HEK293T (cell line): ENCODE measurements around the gene SNF8.
A peak's percentile ranks its signal among the peaks of the same experiment; 100 is the strongest.

ENCODE experiments used
- CTCF ChIA-PET: fragments of 350-600 bp; formaldehyde crosslinking; extraction: SDS; loops from one replicate; lab custom pipeline; 2021; ENCODE audit warnings: antibody characterized with exemption, inconsistent platforms; lab: Yijun Ruan, JAX
- POLR2A ChIA-PET: fragments of 350-600 bp; formaldehyde crosslinking; extraction: SDS; loops from one replicate; lab custom pipeline; 2020; ENCODE audit warnings: antibody characterized with exemption, inconsistent platforms; lab: Yijun Ruan, JAX
- DNase-seq: peaks from one replicate; pipeline ENCODE4 v3.0.0; 2012; ENCODE audit warnings: mixed read lengths; ENCODE audit errors: extremely low spot score
- ARNT ChIP-seq: fragments of 450-650 bp; IDR thresholded peaks from 2 replicates; pipeline ENCODE4 v1.6.1; 2017; ENCODE audit warnings: mild to moderate bottlenecking
- BHLHE40 ChIP-seq: fragments of 450-650 bp; IDR thresholded peaks from 2 replicates; pipeline ENCODE4 v1.6.1; 2016; ENCODE audit warnings: mild to moderate bottlenecking, moderate library complexity, borderline replicate concordance
- CTBP1 ChIP-seq: fragments of 450-650 bp; IDR thresholded peaks from 2 replicates; pipeline ENCODE4 v1.6.1; 2016; ENCODE audit warnings: borderline replicate concordance
- ELF4 ChIP-seq: fragments of 450-650 bp; IDR thresholded peaks from 2 replicates; pipeline ENCODE4 v1.6.1; 2017; ENCODE audit warnings: antibody characterized with exemption
- FOXA1 ChIP-seq: fragments of 450-650 bp; IDR thresholded peaks from 2 replicates; pipeline ENCODE4 v1.6.1; 2016; ENCODE audit warnings: mild to moderate bottlenecking
- FOXK2 ChIP-seq: fragments of 450-650 bp; IDR thresholded peaks from 2 replicates; pipeline ENCODE4 v1.6.1; 2016; ENCODE audit warnings: mild to moderate bottlenecking
- FOXM1 ChIP-seq: fragments of 450-650 bp; IDR thresholded peaks from 2 replicates; pipeline ENCODE4 v1.6.1; 2017; ENCODE audit warnings: mild to moderate bottlenecking, borderline replicate concordance
- HDGF ChIP-seq: fragments of 450-650 bp; IDR thresholded peaks from 2 replicates; pipeline ENCODE4 v1.6.1; 2017; ENCODE audit warnings: antibody characterized with exemption, borderline replicate concordance
- L3MBTL2 ChIP-seq: fragments of 450-650 bp; conservative IDR thresholded peaks from 2 replicates; pipeline ENCODE4 v1.6.1; 2016; ENCODE audit warnings: mild to moderate bottlenecking
- LEF1 ChIP-seq: fragments of 450-650 bp; IDR thresholded peaks from 2 replicates; pipeline ENCODE4 v1.6.1; 2017; ENCODE audit warnings: mild to moderate bottlenecking, borderline replicate concordance
- NFRKB ChIP-seq: fragments of 450-650 bp; IDR thresholded peaks from 2 replicates; pipeline ENCODE4 v1.6.1; 2016; ENCODE audit warnings: mild to moderate bottlenecking, moderate library complexity
- SP1 ChIP-seq: fragments of 450-650 bp; IDR thresholded peaks from 2 replicates; pipeline ENCODE4 v1.6.1; 2017
- SUZ12 ChIP-seq: fragments of 450-650 bp; IDR thresholded peaks from 2 replicates; pipeline ENCODE4 v1.6.1; 2016; ENCODE audit warnings: mild to moderate bottlenecking
- TARDBP ChIP-seq: fragments of 450-650 bp; IDR thresholded peaks from 2 replicates; pipeline ENCODE4 v1.6.1; 2016
- ZNF384 ChIP-seq: fragments of 450-650 bp; IDR thresholded peaks from 2 replicates; pipeline ENCODE4 v1.6.1; 2016
- TF ChIP-seq, protein P1 (sequence below): fragments of 450-650 bp; IDR thresholded peaks from 2 replicates; pipeline ENCODE4 v1.6.1; 2016

The SNF8 gene

DNA sequence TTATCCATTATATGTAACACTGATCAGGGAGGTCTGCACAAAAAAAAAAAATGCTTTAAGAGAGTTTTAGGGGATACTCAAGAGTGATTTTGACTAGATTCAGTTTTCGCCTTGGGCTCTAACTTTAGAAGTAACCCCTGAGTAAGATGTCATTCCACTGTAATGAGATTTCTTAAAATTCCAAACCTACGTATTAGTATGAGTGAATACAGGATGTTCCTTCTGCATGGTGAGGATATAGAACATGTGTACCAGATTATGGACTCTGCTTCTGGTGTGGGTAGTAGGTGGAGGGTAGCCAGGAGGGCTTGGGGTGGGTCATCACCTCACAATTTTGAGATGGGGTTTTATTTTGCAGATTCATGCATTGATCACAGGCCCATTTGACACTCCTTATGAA, 32.2 kb downstream of the SNF8 start:
- ChIA-PET POLR2A (no interaction called here), CTCF (no interaction called here)
- DNase-seq = no peak
- TF ChIP-seq CTBP1 = no peak
- no peak for TF ChIP-seq HDGF
- no peak for TF ChIP-seq L3MBTL2
- no peak for TF ChIP-seq FOXM1
- TF ChIP-seq ELF4 = no peak
- no peak for TF ChIP-seq LEF1
- TF ChIP-seq, protein P1, sequence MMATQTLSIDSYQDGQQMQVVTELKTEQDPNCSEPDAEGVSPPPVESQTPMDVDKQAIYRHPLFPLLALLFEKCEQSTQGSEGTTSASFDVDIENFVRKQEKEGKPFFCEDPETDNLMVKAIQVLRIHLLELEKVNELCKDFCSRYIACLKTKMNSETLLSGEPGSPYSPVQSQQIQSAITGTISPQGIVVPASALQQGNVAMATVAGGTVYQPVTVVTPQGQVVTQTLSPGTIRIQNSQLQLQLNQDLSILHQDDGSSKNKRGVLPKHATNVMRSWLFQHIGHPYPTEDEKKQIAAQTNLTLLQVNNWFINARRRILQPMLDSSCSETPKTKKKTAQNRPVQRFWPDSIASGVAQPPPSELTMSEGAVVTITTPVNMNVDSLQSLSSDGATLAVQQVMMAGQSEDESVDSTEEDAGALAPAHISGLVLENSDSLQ = no peak
- TF ChIP-seq SP1 = no peak
- TF ChIP-seq FOXA1 = no peak
- TF ChIP-seq ARNT = no peak
- TF ChIP-seq BHLHE40 = no peak
- no peak for TF ChIP-seq FOXK2
- no peak for TF ChIP-seq NFRKB
- TF ChIP-seq ZNF384 = no peak
- TF ChIP-seq TARDBP = no peak
- no peak for TF ChIP-seq SUZ12

DNA sequence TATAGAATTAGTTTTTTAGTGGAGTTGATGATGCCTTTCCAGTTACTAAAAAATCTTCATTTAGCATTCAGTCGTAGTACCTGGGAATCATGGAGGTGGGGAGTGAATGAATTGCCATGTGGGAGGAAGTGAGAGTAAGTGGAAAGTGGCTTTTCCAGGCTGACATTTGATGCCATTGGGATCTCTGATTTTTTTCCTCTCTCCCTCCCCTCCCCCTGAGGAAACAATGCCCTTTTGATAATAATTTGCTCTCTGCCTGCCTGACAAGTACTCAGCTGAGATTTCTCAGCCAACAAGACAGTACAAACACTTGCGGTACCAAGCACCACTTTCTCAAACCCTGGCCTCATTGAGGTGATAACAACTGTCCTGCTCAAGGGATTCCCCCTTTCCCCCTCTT, 34.3 kb downstream of the SNF8 start:
- TF ChIP-seq ELF4 = no peak
- no peak for TF ChIP-seq LEF1
- TF ChIP-seq, protein P1 = no peak
- TF ChIP-seq ARNT = no peak
- no peak for TF ChIP-seq SP1
- TF ChIP-seq TARDBP = no peak
- TF ChIP-seq FOXM1 = no peak
- no peak for TF ChIP-seq CTBP1
- TF ChIP-seq NFRKB = no peak
- no peak for TF ChIP-seq HDGF
- TF ChIP-seq FOXA1 = no peak
- no peak for TF ChIP-seq L3MBTL2
- no peak for TF ChIP-seq ZNF384
- TF ChIP-seq FOXK2 = no peak
- TF ChIP-seq SUZ12 = no peak
- TF ChIP-seq BHLHE40 = no peak
- CTCF ChIA-PET = no interaction called here
- no peak for DNase-seq
- POLR2A ChIA-PET = interaction anchor here (1.2 kb wide), 1 partner anchor 35 kb away, joined by 4 read pairs; the partner anchor contains the start of gene SNF8

DNA sequence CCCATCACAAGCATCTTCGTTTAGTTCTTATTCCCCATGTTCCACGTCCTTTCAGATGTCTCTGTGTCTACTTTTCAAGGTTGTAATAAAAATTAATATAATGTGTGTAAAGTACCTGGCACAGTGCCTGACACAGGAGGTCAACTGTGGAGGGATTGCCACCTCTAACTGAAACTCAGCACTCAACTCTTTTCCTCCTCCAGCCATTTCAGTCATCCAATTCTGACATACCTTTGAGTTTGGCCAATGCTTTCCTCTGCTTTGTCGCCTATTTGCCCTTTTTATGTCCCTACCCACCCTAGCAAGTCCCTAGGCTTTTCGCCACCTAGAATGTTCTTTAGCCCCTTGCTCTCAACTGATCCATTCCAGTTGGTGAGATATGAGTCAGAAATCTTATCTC, 34.9 kb downstream of the SNF8 start:
- CTCF ChIA-PET = no interaction called here
- POLR2A ChIA-PET = interaction anchor here (1.1 to 3.1 kb wide), 4 partner anchors 17 to 86 kb away, joined by 3 to 59 read pairs (median 9); partner anchors contain the start of genes ATP5MC1 and SNF8
- no peak for DNase-seq
- no peak for TF ChIP-seq HDGF
- TF ChIP-seq ARNT = no peak
- no peak for TF ChIP-seq FOXA1
- no peak for TF ChIP-seq LEF1
- no peak for TF ChIP-seq NFRKB
- no peak for TF ChIP-seq FOXM1
- TF ChIP-seq TARDBP = no peak

DNA sequence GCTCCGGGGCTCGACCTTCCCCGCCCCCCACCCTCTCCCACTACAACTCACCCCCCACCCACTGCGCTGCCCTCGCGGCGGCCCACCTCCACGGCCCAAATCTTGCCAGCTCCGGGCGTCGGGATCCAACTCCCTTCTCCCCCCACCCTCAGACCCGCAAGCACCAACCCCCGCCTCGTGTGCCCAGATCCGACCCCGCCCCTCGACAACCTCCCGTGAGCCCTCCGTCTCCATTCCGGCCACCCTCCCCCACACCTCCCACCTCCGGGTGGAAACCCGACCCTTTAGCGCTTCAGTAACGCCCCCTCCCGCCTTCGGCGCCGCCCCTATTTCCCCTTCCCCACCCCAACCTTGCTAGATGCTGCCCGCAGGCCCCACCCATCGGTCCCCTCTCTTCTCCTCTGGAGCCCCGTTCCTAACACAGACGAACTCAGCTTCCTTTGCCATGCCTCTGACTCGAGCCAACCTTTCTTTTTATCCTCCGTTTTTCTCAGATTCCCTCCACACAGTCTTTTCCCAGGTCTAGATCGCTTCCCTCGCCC, 35.7 kb downstream of the SNF8 start:
- TF ChIP-seq FOXA1 = no peak
- DNase-seq = peak; percentile 94
- ChIA-PET CTCF (interaction anchor here (0.6 kb wide), 1 partner anchor 104 kb away, joined by 3 read pairs; no protein-coding TSS in a partner anchor), POLR2A (interaction anchor here (1.1 to 3.1 kb wide), 4 partner anchors 16 to 87 kb away, joined by 3 to 59 read pairs (median 9); partner anchors contain the start of genes ATP5MC1 and SNF8)

DNA sequence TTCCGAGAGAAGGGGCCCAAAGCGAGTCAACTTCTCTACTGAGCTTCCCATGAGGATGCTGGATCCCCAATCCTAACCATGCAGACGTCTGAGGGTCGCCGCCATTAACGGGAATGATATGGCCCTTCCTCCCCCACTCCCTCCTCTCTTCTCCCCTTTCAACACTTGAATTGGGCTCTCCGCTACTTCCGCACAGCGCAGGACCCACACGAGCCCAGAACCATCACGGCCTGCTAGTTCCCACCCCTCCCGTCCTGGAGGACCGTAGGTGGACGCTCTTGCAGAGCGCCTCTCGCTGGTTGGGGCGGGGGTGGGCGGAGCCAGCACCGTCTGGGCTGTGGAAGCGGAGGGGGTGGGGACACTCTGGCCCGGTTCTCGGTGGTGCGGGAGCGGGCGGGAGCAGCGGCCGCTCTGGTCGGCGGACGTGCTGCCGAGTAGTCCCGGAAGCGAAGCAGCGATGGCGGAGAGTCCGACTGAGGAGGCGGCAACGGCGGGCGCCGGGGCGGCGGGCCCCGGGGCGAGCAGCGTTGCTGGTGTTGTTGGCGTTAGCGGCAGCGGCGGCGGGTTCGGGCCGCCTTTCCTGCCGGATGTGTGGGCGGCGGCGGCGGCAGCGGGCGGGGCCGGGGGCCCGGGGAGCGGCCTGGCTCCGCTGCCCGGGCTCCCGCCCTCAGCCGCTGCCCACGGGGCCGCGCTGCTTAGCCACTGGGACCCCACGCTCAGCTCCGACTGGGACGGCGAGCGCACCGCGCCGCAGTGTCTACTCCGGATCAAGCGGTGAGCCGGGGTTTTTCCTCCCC, 36.4 kb downstream of the SNF8 start, which contains the start of gene UBE2Z:
TSS of gene UBE2Z (plus strand) at position 361 of the 797 bp plus-strand sequence. CDS start at position 458, 97 bp downstream.
- ChIA-PET POLR2A (interaction anchor here (0.7 to 3.1 kb wide), 9 partner anchors 11 to 283 kb away, joined by 3 to 59 read pairs (median 4); partner anchors contain the start of genes ATP5MC1, HOXB13 and SNF8), CTCF (interaction anchor here (0.6 kb wide), 1 partner anchor 103 kb away, joined by 3 read pairs; no protein-coding TSS in a partner anchor)
- DNase-seq = peak; percentile 95
- TF ChIP-seq ELF4 (peak; percentile 71), FOXM1 (0 out of 2 replicates have a peak, but pooled peaks have one; percentile 18), NFRKB (no peak), BHLHE40 (no peak), HDGF (peak; percentile 73; the same call in 1 of the 2 replicates), L3MBTL2 (no peak)
- TF ChIP-seq, protein P1 = no peak

DNA sequence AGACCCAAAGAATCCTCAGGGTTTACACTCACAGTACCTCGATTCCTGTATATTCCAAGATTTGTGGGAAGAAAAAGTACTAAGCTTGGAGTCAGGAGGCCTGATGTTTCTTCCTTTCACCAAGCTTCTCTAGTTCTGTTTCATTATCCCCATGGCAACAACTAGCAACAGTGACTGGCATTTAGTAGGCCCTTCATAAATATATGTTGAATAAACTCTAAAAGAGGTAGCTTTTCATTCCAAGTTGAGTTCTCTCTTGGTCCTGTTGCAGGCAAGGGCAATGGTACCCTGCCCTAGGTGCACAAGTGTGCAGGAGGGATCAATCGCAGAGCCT, 37.0 kb downstream of the SNF8 start:
- ChIA-PET POLR2A (interaction anchor here (0.7 to 3.1 kb wide), 7 partner anchors 10 to 283 kb away, joined by 3 to 59 read pairs (median 5); partner anchors contain the start of genes ATP5MC1, HOXB13 and SNF8), CTCF (no interaction called here)

More for the DNA sequence above, 37.0 kb downstream of the SNF8 start:
- TF ChIP-seq L3MBTL2 = 0 out of 2 replicates have a peak, but pooled peaks have one; percentile 18
- no peak for TF ChIP-seq NFRKB
- DNase-seq = no peak
